Duodenal mucosa (tissue), 2 donors: Measurements from ENCODE around the gene ZNF135.

Source experiments
- H3K27ac ChIP-seq: one replicate; pipeline ENCODE4 v1.7.0; 2013; ENCODE audit warnings: low read depth, low read length
- H3K27me3 ChIP-seq, 2 donors: one replicate each; pipeline ENCODE4 v1.7.0; 2013; ENCODE audit warnings: low read length in 2 of 2, control low read depth in 1 of 2; ENCODE audit not compliant: insufficient read depth in 2 of 2, control insufficient read depth in 1 of 2
- H3K36me3 ChIP-seq, 2 donors: one replicate each; pipeline ENCODE4 v1.7.0; 2013; ENCODE audit warnings: low read length in 2 of 2, control low read depth in 1 of 2; ENCODE audit not compliant: insufficient read depth in 2 of 2, control insufficient read depth in 1 of 2
- H3K4me1 ChIP-seq, 2 donors: one replicate each; pipeline ENCODE4 v1.7.0; 2013; ENCODE audit warnings: low read length in 2 of 2, control low read depth in 1 of 2; ENCODE audit not compliant: insufficient read depth in 2 of 2, control insufficient read depth in 1 of 2
- H3K4me3 ChIP-seq, 2 donors: one replicate each; pipeline ENCODE4 v1.7.0; 2013; ENCODE audit warnings: low read length in 2 of 2, low read depth in 1 of 2
- H3K9ac ChIP-seq, 2 donors: one replicate each; pipeline ENCODE4 v1.7.0; 2013; ENCODE audit warnings: low read length in 2 of 2, low read depth in 1 of 2
- H3K9me3 ChIP-seq, 2 donors: one replicate each; pipeline ENCODE4 v1.7.0; 2013; ENCODE audit warnings: low read length in 2 of 2, control low read depth in 1 of 2; ENCODE audit not compliant: control insufficient read depth in 1 of 2

The ZNF135 gene

DNA sequence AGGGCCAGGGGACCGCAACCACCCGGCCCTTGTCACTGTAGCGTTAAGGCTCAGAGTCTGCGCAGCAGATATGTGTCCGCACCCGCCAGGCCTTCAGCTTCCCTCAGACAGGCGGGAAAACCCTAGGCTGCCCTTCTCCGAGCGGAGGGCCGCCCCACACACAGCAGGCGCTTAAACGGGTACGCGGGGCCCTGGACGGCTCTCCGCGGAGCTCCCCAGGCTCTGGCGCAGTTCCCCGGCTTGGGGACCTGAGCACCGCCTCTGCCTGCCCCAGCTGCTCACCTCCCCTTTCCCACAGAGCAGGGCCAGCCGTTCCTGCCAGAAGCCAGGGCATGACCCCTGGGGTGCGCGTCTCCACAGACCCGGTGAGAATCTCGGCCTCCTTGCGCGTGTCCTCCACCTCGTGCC lies 593 bp downstream of the ZNF135 start:
- no peaks in the 10 kb centered on the region for H3K27me3 ChIP-seq
- H3K27ac ChIP-seq, result peak overlapping the region; percentile 73
- H3K9me3 ChIP-seq, result peaks cover 17 to 45% of the 10 kb centered on the region in 2 donors
- H3K4me3 ChIP-seq, result peak overlapping the region; percentile 43 to 66
- H3K9ac ChIP-seq, result peak overlapping the region; percentile 6 to 10
- peaks cover 0 to 6% of the 10 kb centered on the region in 2 donors for H3K4me1 ChIP-seq
- H3K36me3 ChIP-seq, result no peaks in the 10 kb centered on the region

DNA sequence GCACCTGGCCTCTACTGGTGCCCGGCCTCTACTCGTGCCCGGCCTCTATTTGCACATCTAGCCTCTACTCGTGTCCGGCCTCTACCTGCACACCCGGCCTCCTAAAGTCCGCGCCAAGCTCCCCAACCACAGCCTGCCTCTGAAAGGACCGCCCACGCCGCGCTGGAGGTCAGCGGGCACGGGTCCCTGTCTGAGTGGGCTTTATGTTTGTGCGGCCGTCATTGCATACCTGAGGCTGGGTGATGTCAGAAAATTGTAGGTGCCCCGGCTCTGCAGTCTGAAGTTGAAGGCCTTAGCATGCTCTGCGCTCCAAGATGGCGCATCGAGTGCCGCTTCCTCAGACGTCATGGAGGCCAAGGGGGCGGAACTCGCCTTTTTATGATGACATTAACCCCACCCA lies 1.1 kb downstream of the ZNF135 start:
- no peak overlapping the region for H3K27ac ChIP-seq
- no peaks in the 10 kb centered on the region for H3K27me3 ChIP-seq
- H3K9me3 ChIP-seq, result peaks cover 20 to 48% of the 10 kb centered on the region in 2 donors
- H3K4me1 ChIP-seq, result peaks cover 0 to 6% of the 10 kb centered on the region in 2 donors
- no peak overlapping the region for H3K9ac ChIP-seq
- peak overlapping the region in 1 of 2 donors; percentile 66 for H3K4me3 ChIP-seq
- peaks cover 0 to 2% of the 10 kb centered on the region in 2 donors for H3K36me3 ChIP-seq

DNA sequence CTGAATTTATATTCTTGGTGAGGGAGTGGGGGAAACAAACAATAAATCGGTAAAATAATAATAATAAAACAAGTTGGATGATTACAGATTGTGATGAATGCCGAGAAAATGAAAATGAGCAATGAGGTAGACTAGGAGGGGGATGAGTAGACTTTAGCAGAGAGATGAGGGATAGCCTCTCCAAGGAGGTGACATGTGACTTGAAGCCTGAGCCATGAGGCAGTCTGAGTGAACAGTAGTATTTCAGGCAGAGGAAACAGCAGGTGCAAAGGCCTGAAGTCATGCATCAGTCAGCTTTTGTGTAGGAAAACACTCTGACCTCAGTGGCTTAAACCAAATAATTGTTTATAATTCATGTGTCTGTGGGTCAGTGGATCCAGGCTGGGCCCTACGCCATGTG lies 4.6 kb downstream of the ZNF135 start:
- Histone ChIP-seq H3K4me1 (peaks cover 0 to 3% of the 10 kb centered on the region in 2 donors), H3K36me3 (peaks cover 5 to 15% of the 10 kb centered on the region in 2 donors), H3K27me3 (no peaks in the 10 kb centered on the region), H3K4me3 (no peak overlapping the region), H3K27ac (no peak overlapping the region), H3K9ac (no peak overlapping the region), H3K9me3 (peaks cover 50 to 66% of the 10 kb centered on the region in 2 donors)

DNA sequence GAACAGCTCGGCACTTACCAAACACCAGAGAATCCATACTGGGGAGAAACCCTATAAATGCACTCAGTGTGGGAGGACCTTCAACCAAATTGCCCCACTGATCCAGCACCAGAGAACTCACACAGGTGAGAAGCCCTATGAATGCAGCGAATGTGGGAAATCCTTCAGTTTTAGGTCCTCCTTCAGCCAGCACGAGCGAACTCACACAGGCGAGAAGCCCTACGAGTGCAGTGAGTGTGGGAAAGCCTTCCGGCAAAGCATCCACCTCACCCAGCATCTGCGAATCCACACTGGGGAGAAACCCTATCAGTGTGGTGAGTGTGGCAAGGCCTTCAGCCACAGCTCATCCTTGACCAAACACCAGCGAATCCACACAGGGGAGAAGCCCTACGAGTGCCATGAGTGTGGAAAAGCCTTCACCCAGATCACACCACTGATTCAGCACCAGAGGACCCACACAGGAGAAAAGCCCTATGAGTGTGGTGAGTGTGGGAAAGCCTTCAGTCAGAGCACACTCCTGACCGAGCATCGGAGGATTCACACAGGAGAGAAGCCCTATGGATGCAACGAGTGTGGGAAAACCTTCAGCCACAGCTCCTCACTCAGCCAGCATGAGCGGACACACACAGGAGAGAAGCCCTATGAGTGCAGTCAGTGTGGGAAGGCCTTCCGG lies 8.3 kb downstream of the ZNF135 start:
- Histone ChIP-seq H3K9me3 (peaks cover 76 to 77% of the 10 kb centered on the region in 2 donors), H3K9ac (no peak overlapping the region), H3K27ac (no peak overlapping the region), H3K27me3 (no peaks in the 10 kb centered on the region), H3K4me1 (no peaks in the 10 kb centered on the region), H3K36me3 (peaks cover 5 to 15% of the 10 kb centered on the region in 2 donors), H3K4me3 (peak overlapping the region in 1 of 2 donors; percentile 50)

- Histone ChIP-seq H3K27me3 (no peaks in the 10 kb centered on the region), H3K9me3 (peaks cover 34 to 48% of the 10 kb centered on the region in 2 donors), H3K9ac (no peak overlapping the region), H3K4me1 (no peaks in the 10 kb centered on the region), H3K27ac (no peak overlapping the region), H3K36me3 (peaks cover 0 to 7% of the 10 kb centered on the region in 2 donors), H3K4me3 (no peak overlapping the region)
These were observed 20.7 kb downstream of the ZNF135 start for GRCh38 chr19:58079792-58080191.

DNA sequence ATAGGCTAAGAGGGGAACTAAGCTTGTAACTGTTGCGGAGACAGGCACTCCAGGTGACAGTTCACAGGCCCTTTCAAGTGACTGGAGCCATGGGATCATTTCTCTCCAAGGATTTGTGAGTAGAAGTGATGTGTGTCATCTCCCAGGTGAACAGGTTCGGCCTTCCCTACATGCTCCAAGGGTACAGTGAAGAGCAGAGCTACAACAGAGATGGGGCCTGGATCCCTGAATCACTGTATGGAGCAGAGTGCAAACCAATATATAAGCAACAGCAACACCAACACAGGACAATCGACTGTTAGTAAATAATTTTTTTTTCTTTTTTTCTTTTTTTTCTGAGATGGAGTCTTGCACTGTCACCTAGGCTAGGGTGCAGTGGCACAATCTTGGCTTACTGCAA lies 23.9 kb downstream of the ZNF135 start:
- no peak overlapping the region for H3K9ac ChIP-seq
- H3K9me3 ChIP-seq, result peaks cover 36 to 61% of the 10 kb centered on the region in 2 donors
- H3K4me3 ChIP-seq, result peak overlapping the region in 1 of 2 donors; percentile 32
- no peak overlapping the region for H3K27ac ChIP-seq
- peaks cover 0 to 26% of the 10 kb centered on the region in 2 donors for H3K36me3 ChIP-seq
- no peaks in the 10 kb centered on the region for H3K27me3 ChIP-seq
- H3K4me1 ChIP-seq, result no peaks in the 10 kb centered on the region

DNA sequence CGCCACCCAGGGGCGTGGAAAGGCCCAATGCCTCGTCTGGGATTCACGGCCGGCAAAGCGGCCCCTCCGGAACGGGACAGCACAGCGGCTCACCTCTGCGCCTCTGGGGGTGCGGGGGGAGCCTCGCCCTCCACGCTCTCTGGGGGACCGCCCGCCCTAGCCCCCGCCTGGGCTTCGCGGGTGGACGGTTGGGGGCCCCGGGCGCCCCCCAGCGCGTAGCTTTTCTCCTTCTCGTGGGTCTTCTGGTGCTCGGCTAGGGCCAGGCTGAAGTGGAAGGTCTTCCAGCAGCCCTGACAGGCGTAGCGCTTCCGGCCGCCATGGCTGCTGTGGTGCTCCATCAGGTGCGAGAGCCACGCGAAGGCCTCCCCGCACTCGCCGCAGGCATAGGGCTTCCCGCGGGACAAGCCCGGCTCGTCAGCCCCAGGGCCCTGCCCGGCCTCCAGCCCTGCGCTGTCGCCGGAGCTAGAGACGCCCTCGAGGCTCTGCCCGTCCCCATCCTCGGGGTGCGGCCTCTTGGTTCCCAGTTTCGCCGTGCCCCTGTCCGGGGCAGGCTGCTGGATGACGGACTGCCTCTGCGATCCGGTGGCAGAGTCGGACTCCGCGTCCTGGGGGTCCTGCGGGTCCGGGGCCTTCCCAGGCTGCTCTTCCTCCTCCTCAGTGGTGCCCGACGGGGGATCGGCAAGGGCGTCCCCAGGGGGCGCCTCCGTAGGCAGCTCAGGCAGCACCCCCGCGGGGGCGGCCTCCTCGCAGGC lies 25.7 kb downstream of the ZNF135 start:
- H3K4me1 ChIP-seq, result no peaks in the 10 kb centered on the region
- H3K36me3 ChIP-seq, result peaks cover 0 to 32% of the 10 kb centered on the region in 2 donors
- H3K4me3 ChIP-seq, result no peak overlapping the region
- H3K9ac ChIP-seq, result no peak overlapping the region
- H3K27ac ChIP-seq, result no peak overlapping the region
- H3K27me3 ChIP-seq, result no peaks in the 10 kb centered on the region
- H3K9me3 ChIP-seq, result peaks cover 41 to 70% of the 10 kb centered on the region in 2 donors

DNA sequence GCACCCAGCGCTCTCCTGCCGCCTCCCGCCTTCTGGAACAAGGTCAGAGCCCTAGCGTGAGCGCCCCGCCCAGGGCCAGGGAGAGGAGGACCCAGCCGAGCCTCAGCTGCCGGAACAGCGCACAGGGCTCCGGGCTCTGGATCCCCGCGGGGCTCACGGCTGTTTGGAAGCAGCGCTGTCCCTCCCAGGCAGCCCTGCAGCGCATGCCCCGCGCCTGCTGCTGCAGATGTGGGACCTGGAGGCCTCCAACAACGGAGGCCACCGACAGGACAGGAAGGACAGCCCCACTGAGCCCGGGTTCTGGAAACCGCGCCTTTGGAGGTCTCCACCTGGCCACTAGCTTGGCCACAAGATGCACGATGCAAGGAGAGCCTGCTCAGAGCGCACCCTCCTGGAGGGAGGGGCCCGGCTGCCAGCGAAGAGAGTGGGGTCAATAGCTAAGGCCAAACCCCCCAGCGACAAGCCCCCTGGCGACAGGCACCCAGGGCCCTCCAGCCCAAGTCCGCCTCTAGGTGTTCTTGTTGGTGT lies 26.3 kb downstream of the ZNF135 start:
- no peak overlapping the region for H3K9ac ChIP-seq
- H3K4me3 ChIP-seq, result no peak overlapping the region
- H3K27me3 ChIP-seq, result no peaks in the 10 kb centered on the region
- peaks cover 37 to 68% of the 10 kb centered on the region in 2 donors for H3K9me3 ChIP-seq
- no peak overlapping the region for H3K27ac ChIP-seq
- H3K36me3 ChIP-seq, result peaks cover 0 to 32% of the 10 kb centered on the region in 2 donors
- H3K4me1 ChIP-seq, result no peaks in the 10 kb centered on the region

- peaks cover 29 to 63% of the 10 kb centered on the region in 2 donors for H3K9me3 ChIP-seq
- H3K4me3 ChIP-seq, result peak overlapping the region in 1 of 2 donors; percentile 28
- H3K27me3 ChIP-seq, result no peaks in the 10 kb centered on the region
- no peak overlapping the region for H3K27ac ChIP-seq
- no peaks in the 10 kb centered on the region for H3K4me1 ChIP-seq
- H3K36me3 ChIP-seq, result peaks cover 0 to 32% of the 10 kb centered on the region in 2 donors
- H3K9ac ChIP-seq, result no peak overlapping the region
These were observed 28.0 kb downstream of the ZNF135 start for GRCh38 chr19:58086825-58087710.
